ENCODE measurements around the gene C1QC.

C1QC gene

GRCh38 chr1:22643381-22643780 lies at the start of gene C1QC:
TSS of gene C1QC (plus strand) at chr1:22643633. CDS start at chr1:22644024, 391 bp downstream.
- no peak for DNase-seq

- no peak for DNase-seq
Observed at GRCh38 chr1:22594396-22594795, 49.0 kb upstream of the C1QC start.

GRCh38 chr1:22595108-22595507 lies 48.3 kb upstream of the C1QC start:
- DNase-seq = no peak

DNA sequence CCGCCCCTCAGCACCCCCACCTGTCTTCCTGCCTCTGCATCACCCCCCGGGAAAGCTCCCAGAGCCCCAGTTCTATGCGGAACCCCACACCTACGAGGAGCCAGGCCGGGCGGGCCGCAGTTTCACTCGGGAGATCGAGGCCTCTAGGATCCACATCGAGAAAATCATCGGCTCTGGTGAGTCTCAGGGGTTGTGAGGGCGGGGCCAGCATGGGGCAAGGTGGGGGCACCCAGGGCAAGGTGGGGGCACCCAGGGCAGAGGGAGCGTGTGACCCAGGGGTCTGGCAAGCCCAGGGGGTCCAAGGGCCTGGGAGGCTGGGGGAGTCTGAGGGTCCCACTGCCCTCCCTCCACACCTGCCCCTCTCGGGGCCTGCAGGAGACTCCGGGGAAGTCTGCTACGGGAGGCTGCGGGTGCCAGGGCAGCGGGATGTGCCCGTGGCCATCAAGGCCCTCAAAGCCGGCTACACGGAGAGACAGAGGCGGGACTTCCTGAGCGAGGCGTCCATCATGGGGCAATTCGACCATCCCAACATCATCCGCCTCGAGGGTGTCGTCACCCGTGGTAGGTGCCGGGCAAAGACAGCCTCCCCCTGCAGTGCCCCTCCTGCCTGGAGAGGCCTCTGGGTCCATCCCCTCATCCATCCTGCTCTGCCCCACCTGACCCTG lies 46.0 kb upstream of the C1QC start:
- no peak for DNase-seq

DNA sequence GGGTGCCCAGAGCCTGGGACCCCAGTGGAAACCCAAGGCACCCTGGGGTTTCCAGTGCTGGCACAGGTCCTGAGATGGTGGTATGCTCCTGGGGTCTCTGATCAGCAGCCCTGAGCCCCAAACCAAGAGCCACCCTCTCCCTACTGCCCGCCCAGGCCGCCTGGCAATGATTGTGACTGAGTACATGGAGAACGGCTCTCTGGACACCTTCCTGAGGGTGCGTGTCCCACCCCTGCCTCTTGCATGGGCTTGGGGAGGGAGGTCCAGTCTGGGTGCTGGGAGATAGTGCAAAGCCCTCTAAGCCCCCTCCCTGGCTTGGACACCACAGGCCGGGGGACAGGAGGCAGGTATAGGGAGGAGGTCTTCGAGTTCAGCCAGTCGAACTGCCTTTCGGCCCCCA lies 45.4 kb upstream of the C1QC start:
- DNase-seq = no peak

- DNase-seq = no peak
Observed at GRCh38 chr1:22598736-22599135, 44.7 kb upstream of the C1QC start.

DNA sequence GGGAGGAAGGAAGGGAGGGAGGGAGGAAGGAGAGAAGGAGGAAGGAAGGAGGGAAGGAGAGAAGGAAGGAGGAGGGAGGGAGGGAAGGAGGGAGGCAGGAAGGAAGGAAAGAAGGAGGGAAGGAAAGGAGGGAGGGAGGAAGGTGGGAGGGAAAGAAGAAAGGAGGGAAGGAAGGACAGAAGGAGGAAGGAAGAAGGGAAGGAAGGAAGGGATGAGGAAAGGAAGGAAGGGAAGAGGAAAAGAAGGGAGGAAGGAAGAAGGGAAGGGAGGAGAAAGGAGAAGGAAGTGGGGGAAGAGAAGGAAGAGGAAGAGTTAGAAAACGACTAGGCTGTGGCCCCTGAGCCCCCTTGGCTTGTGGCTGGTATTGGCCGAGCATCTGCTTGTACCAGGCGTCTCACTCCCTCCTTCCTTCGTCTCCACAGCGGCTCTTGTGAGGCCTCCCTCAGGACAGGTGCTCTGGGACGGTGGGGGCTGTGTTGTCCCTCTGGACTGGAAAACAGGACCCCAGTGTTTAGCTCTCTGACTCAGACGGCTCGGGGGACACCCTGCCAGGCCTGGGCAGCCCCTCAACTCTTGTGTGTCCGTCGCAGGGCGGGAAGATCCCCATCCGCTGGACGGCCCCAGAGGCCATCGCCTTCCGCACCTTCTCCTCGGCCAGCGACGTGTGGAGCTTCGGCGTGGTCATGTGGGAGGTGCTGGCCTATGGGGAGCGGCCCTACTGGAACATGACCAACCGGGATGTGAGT lies 43.2 kb upstream of the C1QC start:
- no peak for DNase-seq

- DNase-seq = no peak
Observed at GRCh38 chr1:22600817-22601605, 42.4 kb upstream of the C1QC start.

DNA sequence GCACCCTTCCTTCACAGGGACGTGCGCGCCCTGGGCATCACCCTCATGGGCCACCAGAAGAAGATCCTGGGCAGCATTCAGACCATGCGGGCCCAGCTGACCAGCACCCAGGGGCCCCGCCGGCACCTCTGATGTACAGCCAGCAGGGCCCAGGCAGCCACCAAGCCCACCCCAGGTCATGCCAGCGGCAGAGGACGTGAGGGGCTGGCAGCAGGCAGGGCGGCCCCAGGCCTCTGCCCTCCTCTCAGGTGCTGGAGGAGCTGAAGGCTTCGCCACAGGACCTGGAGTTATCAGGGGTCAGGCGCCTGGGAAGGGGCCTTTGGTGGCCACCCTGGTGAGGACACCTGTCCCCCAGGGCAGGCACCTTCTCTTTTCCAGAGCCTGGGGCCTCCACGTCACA lies 41.8 kb upstream of the C1QC start:
- no peak for DNase-seq

DNA sequence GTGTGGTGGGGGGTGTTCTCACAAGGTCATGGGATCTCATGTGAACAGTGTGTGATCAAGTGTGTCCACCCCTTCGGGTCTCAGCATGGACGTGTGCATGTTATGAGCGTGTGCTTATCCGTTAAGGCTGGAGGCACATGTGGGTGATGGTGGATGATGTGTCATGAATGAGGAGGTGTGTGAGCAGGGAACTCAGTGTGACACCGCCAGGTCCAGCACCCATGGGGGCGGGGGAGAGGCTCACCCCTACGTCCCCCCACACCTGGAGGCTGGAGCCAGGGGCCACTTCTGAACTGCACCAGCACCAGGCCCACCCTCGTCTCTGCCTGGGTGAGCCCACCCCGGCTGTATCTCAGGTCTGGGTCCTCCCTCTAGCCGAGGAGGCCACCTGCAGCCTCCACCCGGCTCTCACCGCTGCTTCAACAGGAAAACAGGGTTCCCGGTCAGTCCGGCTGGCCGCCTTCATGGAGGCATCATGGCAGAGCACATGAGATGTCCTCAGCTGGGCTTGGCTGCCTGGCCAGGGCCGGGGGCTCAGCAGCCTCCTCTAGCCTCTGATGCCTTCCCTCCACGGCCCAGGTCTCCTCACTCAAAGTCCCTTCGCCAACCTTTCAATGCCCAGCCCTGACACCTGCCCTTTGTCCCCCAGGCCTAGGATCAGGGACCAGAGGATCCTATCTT lies 41.2 kb upstream of the C1QC start:
- DNase-seq = no peak

DNA sequence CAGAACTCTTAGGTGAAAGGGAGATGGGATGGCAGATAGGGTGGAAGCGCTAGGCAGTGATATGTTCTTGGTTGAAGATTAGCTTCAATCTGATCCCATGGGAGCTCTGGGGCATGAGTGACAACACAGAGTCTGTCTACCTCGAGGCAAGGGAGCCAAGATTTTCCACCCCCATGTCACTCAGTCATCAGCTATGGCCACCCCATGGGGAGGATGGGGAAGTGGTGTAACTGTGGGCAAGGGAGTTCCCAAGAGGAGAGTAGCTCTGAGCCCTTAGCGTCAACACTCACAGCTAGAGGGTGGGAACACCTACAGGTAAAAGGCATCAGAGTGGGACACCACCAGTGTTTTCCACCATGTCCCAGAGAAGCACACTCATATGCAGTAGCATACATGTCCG lies 37.3 kb upstream of the C1QC start:
- DNase-seq = no peak

DNA sequence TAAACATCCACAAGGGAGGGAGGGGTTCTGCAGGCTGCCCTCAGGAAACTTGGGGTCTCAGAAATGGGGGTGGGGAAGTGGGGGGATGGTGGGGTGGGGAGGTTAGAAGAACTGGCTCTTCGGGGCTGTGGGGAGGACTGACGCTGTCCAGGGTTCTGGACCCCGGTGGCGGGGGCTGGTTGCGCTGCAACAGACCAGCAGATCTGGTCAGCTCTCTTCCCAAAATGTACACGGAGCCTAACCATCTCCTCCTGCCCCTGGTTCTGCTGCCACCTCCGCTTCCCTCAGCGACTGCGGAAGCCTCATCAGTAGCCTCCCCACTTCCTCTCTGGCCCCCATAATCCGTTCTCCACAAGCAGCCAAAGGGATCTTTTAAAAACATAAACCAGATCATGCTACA lies 36.3 kb upstream of the C1QC start:
- no peak for DNase-seq

- DNase-seq = no peak
Observed at GRCh38 chr1:22608361-22608760, 35.1 kb upstream of the C1QC start.

- no peak for DNase-seq
Observed at GRCh38 chr1:22609291-22609690, 34.1 kb upstream of the C1QC start.

- peak; percentile 25 for DNase-seq
Observed at GRCh38 chr1:22611530-22611947, 31.9 kb upstream of the C1QC start.

DNA sequence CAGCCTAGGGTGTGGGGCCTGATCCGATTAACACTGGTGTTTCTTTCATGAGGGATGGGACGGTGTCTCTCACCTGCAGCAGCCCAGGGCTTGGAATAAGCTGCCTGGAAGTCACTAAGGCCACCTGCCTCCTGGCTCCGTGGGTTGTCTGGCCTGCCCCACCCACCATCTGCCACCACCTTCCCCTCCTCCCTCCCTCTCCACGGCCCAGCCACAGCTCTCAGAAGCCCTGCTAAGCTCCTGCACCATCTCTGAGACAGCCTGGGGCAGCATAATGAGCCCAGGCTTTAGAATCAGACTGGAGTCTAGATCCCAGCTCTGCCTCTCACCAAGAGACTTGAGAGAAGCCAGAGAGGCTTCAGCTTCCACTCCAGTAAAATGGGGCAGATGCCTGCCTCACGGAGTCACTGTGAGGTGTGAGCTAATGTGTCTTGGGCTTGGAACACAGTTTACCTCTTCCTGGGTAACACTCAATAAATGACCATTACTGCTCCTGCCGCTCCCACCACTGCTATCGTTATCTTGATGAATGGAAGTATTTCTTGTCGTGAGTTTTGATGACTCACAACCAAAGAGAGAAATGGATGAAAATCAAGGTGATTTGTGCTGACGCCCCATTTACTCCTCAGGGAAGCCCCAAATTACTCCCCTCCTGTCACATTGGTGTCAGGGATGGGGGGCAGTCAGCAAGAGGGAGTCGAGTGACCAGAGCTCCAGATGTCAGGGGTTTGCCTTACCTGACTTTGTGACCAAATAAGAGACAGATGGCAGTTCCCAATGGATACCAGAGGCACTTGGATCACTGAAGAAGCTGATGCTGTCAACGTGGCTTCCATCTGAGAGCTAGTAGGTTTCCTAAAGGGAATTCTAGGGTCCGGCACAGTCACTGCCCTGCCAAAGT lies 30.5 kb upstream of the C1QC start:
- no peak for DNase-seq

GRCh38 chr1:22613572-22613918 lies 29.9 kb upstream of the C1QC start:
- no peak for DNase-seq

GRCh38 chr1:22613951-22614350 lies 29.5 kb upstream of the C1QC start:
- DNase-seq = no peak

DNA sequence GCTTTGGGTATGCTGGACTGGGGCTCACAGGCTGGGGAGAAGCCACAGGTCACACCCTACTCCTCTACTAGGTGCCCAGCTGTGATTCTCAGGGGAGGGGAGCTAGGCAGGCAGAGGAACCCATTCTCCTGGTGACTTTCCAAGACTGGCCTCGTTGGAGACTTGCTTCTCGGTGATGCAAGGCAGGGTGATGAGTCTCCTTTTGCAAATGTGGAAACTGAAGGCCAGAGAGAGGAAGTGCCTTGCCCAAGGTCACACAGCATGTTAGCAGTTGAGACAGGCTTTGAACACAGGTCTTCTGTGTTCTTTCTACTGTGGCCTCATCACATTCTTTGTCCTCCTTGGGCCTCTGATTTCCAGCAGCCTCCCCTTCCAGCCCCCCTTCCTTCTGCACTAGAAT lies 27.5 kb upstream of the C1QC start:
- DNase-seq = no peak

DNA sequence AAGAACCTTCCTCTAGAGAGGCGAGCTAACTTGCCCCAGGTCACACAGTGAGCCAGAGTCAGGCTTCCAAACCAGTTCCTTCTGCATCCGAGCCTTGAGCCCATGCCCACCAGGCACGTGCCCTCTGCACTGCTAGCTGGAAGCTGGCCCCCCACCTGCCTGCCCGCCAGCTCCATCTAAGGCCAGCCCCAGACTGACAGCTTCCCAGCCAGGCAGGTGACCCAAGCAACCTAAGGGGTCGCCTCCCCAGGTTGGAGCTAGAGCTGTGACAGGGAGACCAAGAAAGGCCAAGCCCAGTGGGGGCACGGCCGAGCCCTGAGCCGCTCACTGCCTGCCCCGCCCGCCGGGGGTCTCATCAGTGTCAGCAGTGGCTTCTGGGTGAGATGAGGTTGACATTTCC lies 26.9 kb upstream of the C1QC start:
- no peak for DNase-seq

GRCh38 chr1:22618056-22618455 lies 25.4 kb upstream of the C1QC start:
- DNase-seq = no peak

GRCh38 chr1:22619252-22619651 lies 24.2 kb upstream of the C1QC start:
- no peak for DNase-seq
